GM20000 (cell line): ENCODE results near the gene PIK3AP1.

Experiments used
- DNase-seq: peaks from one replicate; pipeline ENCODE4 v3.0.0; 2012; ENCODE audit warnings: low spot score
- TF ChIP-seq, protein P1 (sequence below): IDR thresholded peaks from 2 replicates; pipeline ENCODE4 v1.5.1; 2012; ENCODE audit warnings: mild to moderate bottlenecking, control low read depth; ENCODE audit errors: extremely low read depth, missing control alignments

Gene PIK3AP1

DNA sequence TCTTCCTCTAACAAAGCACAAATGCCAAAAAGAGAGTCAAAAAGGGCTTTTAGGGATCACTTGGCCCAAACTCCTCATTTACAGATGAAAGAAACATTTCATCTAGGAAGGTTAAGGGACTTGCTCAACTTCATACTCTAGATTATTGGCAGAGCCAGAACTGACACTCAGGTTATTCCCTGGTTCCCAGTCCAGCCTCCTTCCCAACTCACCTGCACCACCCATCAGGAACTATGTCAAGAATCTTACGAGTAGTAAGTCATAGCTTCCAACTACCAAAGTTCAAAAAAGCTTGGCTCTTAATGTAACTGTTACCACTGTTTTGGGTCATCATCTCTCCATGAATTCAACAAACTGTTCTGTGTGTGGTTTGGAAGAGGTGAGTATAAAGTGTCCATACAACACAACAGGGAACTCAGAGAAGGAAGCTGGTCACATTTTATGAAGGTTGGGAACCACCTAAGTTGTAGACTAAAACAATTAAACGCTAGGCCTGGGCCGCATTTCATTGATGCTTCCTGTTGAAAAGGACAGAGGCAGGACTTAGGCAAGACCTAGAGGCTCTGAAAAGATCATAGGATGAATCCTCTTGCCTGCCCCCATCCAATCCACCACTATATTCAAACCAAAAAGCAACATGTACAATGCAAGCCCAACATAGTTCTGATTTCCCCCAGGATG is 9.1 kb downstream of the PIK3AP1 start:
- DNase-seq: no peak
- TF ChIP-seq, protein P1, sequence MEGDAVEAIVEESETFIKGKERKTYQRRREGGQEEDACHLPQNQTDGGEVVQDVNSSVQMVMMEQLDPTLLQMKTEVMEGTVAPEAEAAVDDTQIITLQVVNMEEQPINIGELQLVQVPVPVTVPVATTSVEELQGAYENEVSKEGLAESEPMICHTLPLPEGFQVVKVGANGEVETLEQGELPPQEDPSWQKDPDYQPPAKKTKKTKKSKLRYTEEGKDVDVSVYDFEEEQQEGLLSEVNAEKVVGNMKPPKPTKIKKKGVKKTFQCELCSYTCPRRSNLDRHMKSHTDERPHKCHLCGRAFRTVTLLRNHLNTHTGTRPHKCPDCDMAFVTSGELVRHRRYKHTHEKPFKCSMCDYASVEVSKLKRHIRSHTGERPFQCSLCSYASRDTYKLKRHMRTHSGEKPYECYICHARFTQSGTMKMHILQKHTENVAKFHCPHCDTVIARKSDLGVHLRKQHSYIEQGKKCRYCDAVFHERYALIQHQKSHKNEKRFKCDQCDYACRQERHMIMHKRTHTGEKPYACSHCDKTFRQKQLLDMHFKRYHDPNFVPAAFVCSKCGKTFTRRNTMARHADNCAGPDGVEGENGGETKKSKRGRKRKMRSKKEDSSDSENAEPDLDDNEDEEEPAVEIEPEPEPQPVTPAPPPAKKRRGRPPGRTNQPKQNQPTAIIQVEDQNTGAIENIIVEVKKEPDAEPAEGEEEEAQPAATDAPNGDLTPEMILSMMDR: no peak

DNA sequence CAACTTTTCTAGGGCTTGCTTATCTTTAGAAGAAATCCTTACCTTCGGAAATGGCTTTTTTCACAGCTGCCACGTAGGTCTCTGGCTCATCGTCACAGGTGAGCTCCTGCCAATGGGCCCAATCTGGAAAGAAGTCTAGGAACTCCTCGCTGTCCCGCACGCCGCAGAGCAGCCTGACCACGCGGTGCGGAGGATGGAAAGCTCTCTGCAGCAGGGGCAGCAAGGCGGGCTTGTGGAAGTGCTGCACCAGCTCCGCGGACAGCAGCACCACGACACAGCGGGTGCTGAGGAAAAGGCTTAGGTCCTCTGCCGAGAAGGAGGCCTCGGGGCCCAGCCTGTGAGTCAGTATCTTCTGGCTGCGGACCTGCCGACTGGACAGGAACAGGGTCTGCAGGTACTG is 10.8 kb downstream of the PIK3AP1 start:
- TF ChIP-seq, protein P1: no peak
- no peak for DNase-seq

DNA sequence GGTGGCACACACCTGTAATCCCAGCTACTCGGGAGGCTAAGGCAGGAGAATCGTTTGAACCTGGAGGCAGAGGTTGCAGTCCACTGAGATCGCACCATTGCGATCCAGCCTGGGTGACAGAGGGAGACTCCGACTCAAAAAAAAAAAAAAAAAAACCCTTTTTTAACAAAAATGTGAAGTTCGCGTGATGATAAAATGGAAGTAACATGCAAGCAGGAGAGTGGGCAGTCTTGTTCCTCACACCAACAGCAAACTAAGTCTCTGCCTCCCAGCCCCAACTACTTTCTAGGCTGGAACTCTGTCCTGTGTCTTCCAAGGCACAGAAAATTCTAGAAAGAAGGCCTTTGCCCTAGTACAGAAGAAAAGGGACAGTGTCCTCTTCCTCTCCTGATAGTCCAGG is 11.3 kb downstream of the PIK3AP1 start:
- DNase-seq: no peak
- TF ChIP-seq, protein P1: no peak

GRCh38 chr10:96708456-96708855 is 11.9 kb downstream of the PIK3AP1 start:
- peak; percentile 49 for DNase-seq
- TF ChIP-seq, protein P1: no peak

- TF ChIP-seq, protein P1: no peak
- DNase-seq: peak; percentile 42
These were observed 13.9 kb downstream of the PIK3AP1 start for GRCh38 chr10:96706331-96706853.

DNA sequence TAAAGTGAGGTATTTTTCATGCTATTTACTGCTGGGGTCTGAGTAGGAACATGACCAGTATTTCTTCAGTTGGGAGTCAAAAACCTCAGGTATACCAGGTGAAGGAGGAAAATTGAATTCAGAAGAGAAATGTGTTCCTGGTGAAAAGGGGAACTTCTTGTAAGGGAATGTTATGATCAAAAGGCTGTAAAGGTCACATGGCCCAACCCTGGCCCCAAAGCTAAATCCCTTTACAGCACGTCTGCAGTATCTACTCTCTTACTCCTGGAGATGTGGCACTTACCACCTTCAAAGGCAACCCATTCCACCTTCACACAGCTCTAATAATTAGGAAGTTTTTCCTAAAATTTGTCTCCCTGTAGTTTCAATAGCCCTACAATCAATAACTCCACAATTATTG is 15.2 kb downstream of the PIK3AP1 start:
- DNase-seq: no peak

GRCh38 chr10:96704563-96704962 is 15.8 kb downstream of the PIK3AP1 start:
- TF ChIP-seq, protein P1: no peak
- no peak for DNase-seq

More for the DNA sequence above, 15.2 kb downstream of the PIK3AP1 start:
- TF ChIP-seq, protein P1: no peak
